Measurements from ENCODE around the gene FMN1.

DNA sequence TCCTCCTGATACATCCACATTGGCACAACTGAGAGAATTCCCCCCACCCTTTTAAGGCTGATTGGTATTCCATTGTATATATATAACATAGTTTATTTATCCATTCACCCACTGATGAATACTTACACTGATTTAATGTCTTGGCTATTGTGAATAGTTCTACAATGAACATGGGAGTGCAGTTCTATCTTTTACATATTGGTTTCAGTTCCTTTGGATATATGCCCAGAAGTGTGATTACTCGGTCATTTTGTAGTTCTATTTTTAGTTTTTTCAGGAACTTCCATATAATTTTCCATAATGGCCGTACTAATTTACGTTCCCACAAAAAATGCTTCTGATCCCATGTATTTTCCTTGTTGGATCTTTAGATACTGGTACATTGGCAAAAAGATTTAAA is 135.3 kb downstream of the FMN1 start:
- TF ChIP-seq GATA2 (IDR thresholded peaks at IDR 0.05; ENCODE audit: low read depth, low read length) (no peak), GATA3 (IDR thresholded peaks at IDR 0.05; ENCODE audit: low read depth, low read length) (no peak)

Data from SH-SY5Y (cell line).